ENCODE results near the gene PERP. TPM values are rescaled to one million over a fixed set of nuclear protein-coding genes. Genes with fewer than 3 reads are reported as not detected.

PERP gene
- total RNA-seq, 1 experiment from 2014 or later = 103 TPM

DNA sequence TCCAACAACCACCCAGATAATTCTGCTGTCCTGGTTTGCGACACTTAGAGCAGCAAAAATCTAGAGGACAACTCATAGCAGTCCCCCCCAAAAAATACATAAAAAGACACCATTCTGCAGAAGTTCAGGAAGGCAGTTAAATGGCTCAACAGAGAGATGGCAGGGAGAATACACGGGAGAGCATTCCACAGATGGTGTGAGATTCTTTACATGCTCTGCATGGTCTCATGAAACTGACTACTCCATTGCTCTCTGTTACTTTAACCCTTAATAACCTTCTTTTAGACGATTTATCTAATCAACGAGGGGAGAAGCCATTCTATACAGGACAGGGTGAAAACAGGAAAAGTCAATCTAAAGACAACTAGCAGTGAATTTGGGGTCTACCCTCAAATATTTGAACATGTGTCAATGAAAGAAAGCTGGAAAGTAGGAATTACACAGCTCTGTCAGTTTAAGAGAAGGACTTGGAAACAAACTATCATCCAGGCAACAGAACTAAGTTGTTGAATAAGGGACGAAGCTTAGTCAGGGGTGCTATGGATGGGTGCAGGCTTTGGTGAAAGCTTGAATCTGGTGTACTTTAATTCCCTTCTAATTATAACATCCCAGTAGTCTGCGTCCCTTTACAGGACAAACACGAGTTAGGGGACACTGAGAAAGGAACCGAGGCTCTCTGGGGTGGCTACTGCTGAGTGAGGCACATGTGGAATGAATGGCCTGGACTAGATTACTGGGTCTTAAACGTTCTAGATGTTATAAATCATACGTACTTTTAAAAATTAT lies 5.1 kb downstream of the PERP start:
- Mint-ChIP-seq H3K4me1 (ENCODE audit: low read depth, unreplicated experiment) (peaks cover 21% of the 10 kb centered on the region), H3K4me3 (ENCODE audit: low read depth, unreplicated experiment) (peak overlapping the region; percentile 69), H3K9me3 (ENCODE audit: low read depth, unreplicated experiment) (no peaks in the 10 kb centered on the region), H3K27me3 (ENCODE audit: unreplicated experiment) (no peaks in the 10 kb centered on the region), H3K27ac (ENCODE audit: unreplicated experiment) (peak overlapping the region; percentile 82), H3K36me3 (ENCODE audit: insufficient read depth, unreplicated experiment) (peaks cover 39% of the 10 kb centered on the region)
- intact Hi-C loops (cut with micrococcal nuclease; ENCODE audit: unreplicated experiment) = loop anchor here (10.0 kb wide), 1 partner anchor 403 kb away; no protein-coding TSS in a partner anchor
- CTCF ChIA-PET = no interaction called here
- no TSS peak for BruUV-seq (replicated peaks)
- no peak for TF ChIP-seq CTCF (IDR thresholded peaks at IDR 0.05; ENCODE audit: unreplicated experiment)
- no peak for DNase-seq

DNA sequence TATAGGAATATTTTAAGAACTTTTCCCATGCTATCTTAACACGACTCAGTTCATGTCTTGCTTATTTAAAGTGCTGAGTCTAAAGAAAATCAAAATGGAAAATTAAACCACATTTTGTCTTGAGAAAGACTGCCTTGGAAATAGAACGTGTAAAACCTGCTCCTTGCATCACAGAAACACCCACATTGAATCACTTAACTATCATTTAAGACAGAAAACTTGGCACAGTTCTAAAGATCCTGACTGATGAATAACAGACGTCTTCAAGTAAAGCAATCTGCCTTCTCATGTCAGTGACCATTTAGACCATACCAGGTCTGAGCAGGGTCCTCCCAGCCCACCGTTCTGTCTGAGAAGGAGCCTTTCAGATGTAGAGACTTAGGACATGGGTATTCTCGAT lies 7.4 kb downstream of the PERP start:
- H3K4me1 Mint-ChIP-seq (ENCODE audit: low read depth, unreplicated experiment) = peaks cover 21% of the 10 kb centered on the region
- BruUV-seq (replicated peaks) = no TSS peak
- TF ChIP-seq CTCF (IDR thresholded peaks at IDR 0.05; ENCODE audit: unreplicated experiment) = no peak
- H3K4me3 Mint-ChIP-seq (ENCODE audit: low read depth, unreplicated experiment) = peak overlapping the region; percentile 21
- peaks cover 32% of the 10 kb centered on the region for H3K36me3 Mint-ChIP-seq (ENCODE audit: insufficient read depth, unreplicated experiment)
- intact Hi-C loops (cut with micrococcal nuclease; ENCODE audit: unreplicated experiment) = loop anchor here (10.0 kb wide), 1 partner anchor 405 kb away; no protein-coding TSS in a partner anchor
- H3K9me3 Mint-ChIP-seq (ENCODE audit: low read depth, unreplicated experiment) = no peaks in the 10 kb centered on the region
- H3K27me3 Mint-ChIP-seq (ENCODE audit: unreplicated experiment) = no peaks in the 10 kb centered on the region
- H3K27ac Mint-ChIP-seq (ENCODE audit: unreplicated experiment) = peak overlapping the region; percentile 67
- DNase-seq = no peak
- CTCF ChIA-PET = interaction anchor here (0.7 kb wide), 1 partner anchor 14 kb away, joined by 3 read pairs; no protein-coding TSS in a partner anchor

GRCh38 chr6:138098306-138098705 lies 8.9 kb downstream of the PERP start:
- no TSS peak for BruUV-seq (replicated peaks)
- Mint-ChIP-seq H3K36me3 (ENCODE audit: insufficient read depth, unreplicated experiment) (peaks cover 32% of the 10 kb centered on the region), H3K27ac (ENCODE audit: unreplicated experiment) (no peak overlapping the region), H3K4me1 (ENCODE audit: low read depth, unreplicated experiment) (peaks cover 21% of the 10 kb centered on the region), H3K27me3 (ENCODE audit: unreplicated experiment) (no peaks in the 10 kb centered on the region), H3K4me3 (ENCODE audit: low read depth, unreplicated experiment) (no peak overlapping the region), H3K9me3 (ENCODE audit: low read depth, unreplicated experiment) (no peaks in the 10 kb centered on the region)
- CTCF ChIA-PET = no interaction called here
- no peak for DNase-seq
- TF ChIP-seq CTCF (IDR thresholded peaks at IDR 0.05; ENCODE audit: unreplicated experiment) = no peak
- intact Hi-C loops (cut with micrococcal nuclease; ENCODE audit: unreplicated experiment) = no loop called here

DNA sequence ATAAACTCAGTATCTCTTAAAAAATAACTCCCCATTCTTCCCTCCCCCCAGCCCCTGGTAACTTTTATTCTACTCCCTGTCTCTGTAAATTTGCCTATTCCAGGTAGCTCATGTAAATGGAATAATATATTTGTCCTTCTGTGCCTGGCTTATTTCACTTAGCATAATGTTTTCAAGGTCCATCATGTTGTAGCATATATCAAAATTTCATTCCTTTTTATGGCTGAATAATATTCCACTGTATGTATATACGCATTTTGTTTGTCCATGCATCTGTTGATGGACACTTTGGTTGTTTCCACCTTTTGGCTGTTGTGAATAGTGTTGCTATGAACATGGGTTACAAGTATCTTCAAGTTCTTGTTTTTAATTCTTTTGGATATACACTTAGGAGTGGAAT lies 13.0 kb downstream of the PERP start:
- no peak overlapping the region for H3K4me3 Mint-ChIP-seq (ENCODE audit: low read depth, unreplicated experiment)
- BruUV-seq (replicated peaks) = no TSS peak
- intact Hi-C loops (cut with micrococcal nuclease; ENCODE audit: unreplicated experiment) = no loop called here

More for the DNA sequence above, 13.0 kb downstream of the PERP start:
- H3K27me3 Mint-ChIP-seq (ENCODE audit: unreplicated experiment) = no peaks in the 10 kb centered on the region
- CTCF ChIA-PET = interaction anchor here (0.6 kb wide), 1 partner anchor 222 kb away, joined by 3 read pairs; no protein-coding TSS in a partner anchor
- peaks cover 16% of the 10 kb centered on the region for H3K4me1 Mint-ChIP-seq (ENCODE audit: low read depth, unreplicated experiment)
- no peak for TF ChIP-seq CTCF (IDR thresholded peaks at IDR 0.05; ENCODE audit: unreplicated experiment)
- no peaks in the 10 kb centered on the region for H3K9me3 Mint-ChIP-seq (ENCODE audit: low read depth, unreplicated experiment)
- H3K36me3 Mint-ChIP-seq (ENCODE audit: insufficient read depth, unreplicated experiment) = peaks cover 27% of the 10 kb centered on the region
- H3K27ac Mint-ChIP-seq (ENCODE audit: unreplicated experiment) = no peak overlapping the region
- DNase-seq = no peak
